CD4-positive, alpha-beta memory T cell (primary cell): ENCODE measurements around the gene BORCS6. TPM values are rescaled to one million over a fixed set of nuclear protein-coding genes. Genes with fewer than 3 reads are reported as not detected.
A peak's percentile ranks its signal among the peaks of the same experiment; 100 is the strongest.

Experiments used
- CTCF ChIA-PET: fragments of 350-600 bp; sonication (Branson Sonifier 250); formaldehyde crosslinking; loops from one replicate; lab custom pipeline; 2021; ENCODE audit warnings: inconsistent platforms; ENCODE audit not compliant: partially characterized antibody; lab: Charles Lee
- POLR2A ChIA-PET: fragments of 350-600 bp; sonication (Branson Sonifier 250); formaldehyde crosslinking; loops from one replicate; lab custom pipeline; 2021; ENCODE audit not compliant: partially characterized antibody; lab: Charles Lee
- DNase-seq, 5 donors: peaks; one replicate each; pipeline versions ENCODE4 v3.0.0 to v3.0.0-alpha.2; 2020 to 2022; ENCODE audit warnings: mixed read lengths in 1 of 5
- H3K27ac ChIP-seq: one replicate; pipeline ENCODE4 v1.7.0; 2013; ENCODE audit warnings: low read depth, low read length
- H3K27me3 ChIP-seq: 2 replicates; pipeline ENCODE4 v1.7.0; 2013; ENCODE audit warnings: mild to moderate bottlenecking, low read length, moderate library complexity; ENCODE audit not compliant: insufficient read depth
- H3K36me3 ChIP-seq: 2 replicates; pipeline ENCODE4 v1.7.0; 2013; ENCODE audit warnings: mild to moderate bottlenecking, low read length, moderate library complexity; ENCODE audit not compliant: insufficient read depth
- H3K4me1 ChIP-seq: 2 replicates; pipeline ENCODE4 v1.7.0; 2013; ENCODE audit warnings: mild to moderate bottlenecking, low read length, moderate library complexity; ENCODE audit not compliant: insufficient read depth
- H3K4me3 ChIP-seq, 2 donors: one replicate each; pipeline ENCODE4 v1.7.0; 2013; ENCODE audit warnings: low read length in 2 of 2, mild to moderate bottlenecking in 1 of 2
- H3K9me3 ChIP-seq, 2 donors: one replicate each; pipeline ENCODE4 v1.7.0; 2013; ENCODE audit warnings: low read length in 2 of 2, control low read depth in 1 of 2; ENCODE audit not compliant: control insufficient read depth in 1 of 2
- H3K27ac Mint-ChIP-seq, 7 donors: one replicate each; pipeline ENCODE4 v1.8.0; 2020 to 2021; ENCODE audit warnings: mixed read lengths in 7 of 7, mild to moderate bottlenecking in 6 of 7, inconsistent platforms in 3 of 7, moderate library complexity in 3 of 7
- H3K27me3 Mint-ChIP-seq, 2 donors: one replicate each; pipeline ENCODE4 v1.8.0; 2020 to 2021; ENCODE audit warnings: mixed read lengths in 2 of 2
- H3K36me3 Mint-ChIP-seq, 2 donors: one replicate each; pipeline ENCODE4 v1.8.0; 2020 to 2021; ENCODE audit warnings: mixed read lengths in 2 of 2, inconsistent platforms in 1 of 2, mild to moderate bottlenecking in 1 of 2
- H3K4me1 Mint-ChIP-seq, 4 donors: one replicate each; pipeline ENCODE4 v1.8.0; 2020 to 2021; ENCODE audit warnings: mixed read lengths in 4 of 4, mild to moderate bottlenecking in 1 of 4
- H3K4me3 Mint-ChIP-seq, 8 donors: one replicate each; pipeline ENCODE4 v1.8.0; 2020 to 2021; ENCODE audit warnings: mixed read lengths in 8 of 8, mild to moderate bottlenecking in 7 of 8, moderate library complexity in 6 of 8, inconsistent platforms in 3 of 8
- H3K9me3 Mint-ChIP-seq, 8 donors: one replicate each; pipeline ENCODE4 v1.8.0; 2020 to 2021; ENCODE audit warnings: mixed read lengths in 8 of 8, mild to moderate bottlenecking in 5 of 8, inconsistent platforms in 3 of 8, moderate library complexity in 1 of 8
- intact Hi-C: fragments of 100-400 bp; cut with micrococcal nuclease; formaldehyde crosslinking; loops from one replicate; pipeline ENCODE4 v1.15.1; 2023
- polyA plus RNA-seq, 2 donors: library from polyadenylated mRNA; unstranded; fragments of 300-500 nt; fragmentation: Illumina TruSeq; gene quantifications; one replicate each; pipeline ENCODE4 v1.2.3, GENCODE V29; 2021
- total RNA-seq, 2 experiments: library from RNA; stranded (reverse); gene quantifications; one replicate each; pipeline ENCODE4 v1.2.3, GENCODE V29; 2021

Gene BORCS6
- total and polyA plus RNA-seq, 4 experiments from 2014 or later: 13.3 to 21.9 (median 19.3) TPM

DNA sequence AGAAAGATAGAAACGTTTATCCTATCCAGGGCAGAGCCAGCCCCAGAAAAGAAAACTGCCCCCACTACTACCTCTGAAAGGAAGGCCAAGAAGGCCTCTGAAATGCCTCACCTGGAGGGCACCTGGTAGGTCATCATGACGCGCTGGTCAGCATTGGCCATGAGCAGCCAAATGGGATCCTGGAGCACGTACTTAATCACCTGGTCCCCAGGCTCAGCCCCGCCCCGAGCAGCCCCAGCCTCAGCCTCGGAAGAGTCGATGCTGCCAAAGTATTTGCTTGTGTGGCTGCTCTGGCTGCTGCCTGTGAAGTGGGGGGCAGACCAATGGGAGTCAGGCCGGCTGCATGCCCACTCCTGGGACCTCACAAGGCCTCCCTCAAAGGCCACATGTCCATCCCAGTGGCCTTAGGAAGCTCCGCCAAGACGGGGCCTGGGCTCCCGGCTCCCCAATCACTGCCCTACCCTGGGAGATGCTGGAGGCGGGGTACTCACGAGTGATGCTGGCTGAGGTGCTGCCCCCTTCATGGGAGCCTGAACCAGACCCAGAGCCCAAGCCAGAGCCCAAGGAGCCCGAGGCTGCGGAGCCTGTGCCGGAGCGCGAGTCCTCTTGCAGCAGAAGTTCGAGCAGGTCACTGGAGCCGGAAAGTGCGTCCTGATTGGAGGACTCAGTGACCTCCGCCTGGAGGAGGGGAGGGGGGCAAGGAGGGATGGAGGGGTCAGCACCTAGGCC lies 47.7 kb downstream of the BORCS6 start:
- peak overlapping the region in 1 of 8 donors; percentile 25 for H3K4me3 Mint-ChIP-seq
- peaks cover 34 to 54% of the 10 kb centered on the region in 2 donors for H3K36me3 Mint-ChIP-seq
- no peaks in the 10 kb centered on the region for H3K27me3 Mint-ChIP-seq

DNA sequence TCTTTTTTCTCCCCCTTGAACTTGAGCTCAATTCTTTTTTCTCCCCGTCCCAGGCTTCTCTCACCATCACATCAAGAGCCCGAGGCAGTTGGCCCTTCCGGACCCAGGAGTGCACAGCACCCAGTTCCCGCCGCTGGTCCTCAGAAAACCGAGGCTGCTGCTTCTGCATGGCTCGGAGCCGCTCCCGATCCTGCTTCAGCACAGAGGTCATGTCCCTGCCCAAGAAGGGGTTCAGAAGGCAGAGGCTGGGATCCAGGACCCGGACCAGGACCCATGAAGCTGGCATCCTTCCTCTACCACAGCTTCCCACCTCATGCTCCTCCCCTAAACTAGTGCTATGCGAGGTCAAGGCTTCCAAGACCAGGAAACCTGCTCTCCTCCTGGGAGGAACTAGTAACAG lies 48.2 kb downstream of the BORCS6 start:
- Histone ChIP-seq H3K27me3 (no peaks in the 10 kb centered on the region), H3K9me3 (no peaks in the 10 kb centered on the region), H3K27ac (no peak overlapping the region), H3K36me3 (peaks cover 60% of the 10 kb centered on the region), H3K4me1 (peaks cover 20% of the 10 kb centered on the region), H3K4me3 (no peak overlapping the region)
- Mint-ChIP-seq H3K27me3 (no peaks in the 10 kb centered on the region), H3K4me1 (peaks cover 0 to 8% (median 2%) of the 10 kb centered on the region in 4 donors), H3K27ac (peak overlapping the region in 5 of 7 donors; percentile 35 to 88 (median 75)), H3K36me3 (peaks cover 30 to 50% of the 10 kb centered on the region in 2 donors), H3K4me3 (peak overlapping the region in 2 of 8 donors; percentile 20 to 50), H3K9me3 (peaks cover 0 to 20% (median 0%) of the 10 kb centered on the region in 8 donors)
- CTCF ChIA-PET: interaction anchor here (0.9 to 6.2 kb wide), 8 partner anchors 9 to 159 kb away, joined by 3 to 93 read pairs (median 5); partner anchors contain the start of genes ALOXE3 and SLC25A35
- POLR2A ChIA-PET: interaction anchor here (1.3 to 9.5 kb wide), 9 partner anchors 14 to 154 kb away, joined by 3 to 237 read pairs (median 28); partner anchors contain the start of genes BORCS6, CTC1, HES7 and PER1
- intact Hi-C loops: no loop called here
- peak in 2 of 5 donors; percentile 22 to 25 for DNase-seq

More for the DNA sequence above, 47.7 kb downstream of the BORCS6 start:
- H3K4me1 Mint-ChIP-seq: peaks cover 0 to 8% (median 3%) of the 10 kb centered on the region in 4 donors
- H3K27ac Mint-ChIP-seq: peak overlapping the region in 6 of 7 donors; percentile 42 to 89 (median 76)
- no peaks in the 10 kb centered on the region for H3K27me3 ChIP-seq
- ChIA-PET POLR2A (interaction anchor here (2.0 to 23.4 kb wide), 6 partner anchors 14 to 105 kb away, joined by 7 to 1074 read pairs (median 64); partner anchors contain the start of genes BORCS6, CTC1, PER1 and TMEM107), CTCF (interaction anchor here (0.9 to 6.2 kb wide), 7 partner anchors 8 to 159 kb away, joined by 3 to 93 read pairs (median 5); partner anchors contain the start of gene ALOXE3)
- peaks cover 0 to 26% (median 0%) of the 10 kb centered on the region in 8 donors for H3K9me3 Mint-ChIP-seq
- intact Hi-C loops: no loop called here
- peaks cover 66% of the 10 kb centered on the region for H3K36me3 ChIP-seq
- peaks cover 20% of the 10 kb centered on the region for H3K4me1 ChIP-seq
- no peaks in the 10 kb centered on the region for H3K9me3 ChIP-seq
- DNase-seq: peak in 2 of 5 donors; percentile 14 to 26
- no peak overlapping the region for H3K27ac ChIP-seq
- no peak overlapping the region for H3K4me3 ChIP-seq

GRCh38 chr17:8141045-8141444 lies 48.9 kb downstream of the BORCS6 start:
- no peak overlapping the region for H3K4me3 ChIP-seq
- peaks cover 0 to 20% (median 0%) of the 10 kb centered on the region in 8 donors for H3K9me3 Mint-ChIP-seq
- peak overlapping the region in 2 of 8 donors; percentile 17 to 21 for H3K4me3 Mint-ChIP-seq
- peaks cover 0 to 8% (median 3%) of the 10 kb centered on the region in 4 donors for H3K4me1 Mint-ChIP-seq
- peaks cover 20% of the 10 kb centered on the region for H3K4me1 ChIP-seq
- no peak overlapping the region for H3K27ac ChIP-seq
- no peaks in the 10 kb centered on the region for H3K27me3 ChIP-seq
- ChIA-PET CTCF (interaction anchor here (0.9 to 6.2 kb wide), 9 partner anchors 10 to 160 kb away, joined by 3 to 93 read pairs (median 5); partner anchors contain the start of genes ALOXE3 and SLC25A35), POLR2A (interaction anchor here (1.0 to 9.5 kb wide), 12 partner anchors 14 to 154 kb away, joined by 3 to 237 read pairs (median 15); partner anchors contain the start of genes BORCS6, CTC1, HES7 and PER1)
- H3K9me3 ChIP-seq: no peaks in the 10 kb centered on the region
- H3K36me3 Mint-ChIP-seq: peaks cover 23 to 43% of the 10 kb centered on the region in 2 donors
- peaks cover 53% of the 10 kb centered on the region for H3K36me3 ChIP-seq
- intact Hi-C loops: no loop called here
- peak in 2 of 5 donors; percentile 18 to 35 for DNase-seq
- H3K27ac Mint-ChIP-seq: peak overlapping the region in 5 of 7 donors; percentile 1 to 88 (median 25)
- no peaks in the 10 kb centered on the region for H3K27me3 Mint-ChIP-seq

- H3K27me3 ChIP-seq: no peaks in the 10 kb centered on the region
- no peaks in the 10 kb centered on the region for H3K9me3 ChIP-seq
- POLR2A ChIA-PET: interaction anchor here (1.0 to 9.5 kb wide), 17 partner anchors 14 to 161 kb away, joined by 3 to 237 read pairs (median 10); partner anchors contain the start of genes ALOXE3, BORCS6, CTC1 and HES7
- peak overlapping the region in 3 of 8 donors; percentile 6 to 23 (median 6) for H3K4me3 Mint-ChIP-seq
- H3K4me3 ChIP-seq: no peak overlapping the region
- CTCF ChIA-PET: interaction anchor here (1.0 to 6.2 kb wide), 14 partner anchors 8 to 161 kb away, joined by 3 to 93 read pairs (median 8); partner anchors contain the start of genes ALOXE3 and SLC25A35
- no peaks in the 10 kb centered on the region for H3K27me3 Mint-ChIP-seq
- peaks cover 46% of the 10 kb centered on the region for H3K36me3 ChIP-seq
- H3K9me3 Mint-ChIP-seq: peaks cover 0 to 18% (median 0%) of the 10 kb centered on the region in 8 donors
- peaks cover 0 to 8% (median 3%) of the 10 kb centered on the region in 4 donors for H3K4me1 Mint-ChIP-seq
- H3K4me1 ChIP-seq: peaks cover 20% of the 10 kb centered on the region
- intact Hi-C loops: no loop called here
- peak overlapping the region; percentile 78 for H3K27ac ChIP-seq
- peak in 3 of 5 donors; percentile 14 to 49 (median 15) for DNase-seq
- H3K27ac Mint-ChIP-seq: peak overlapping the region in 5 of 7 donors; percentile 17 to 76 (median 52)
- H3K36me3 Mint-ChIP-seq: peaks cover 20 to 36% of the 10 kb centered on the region in 2 donors
Observed at GRCh38 chr17:8140065-8141029, 49.6 kb downstream of the BORCS6 start.

DNA sequence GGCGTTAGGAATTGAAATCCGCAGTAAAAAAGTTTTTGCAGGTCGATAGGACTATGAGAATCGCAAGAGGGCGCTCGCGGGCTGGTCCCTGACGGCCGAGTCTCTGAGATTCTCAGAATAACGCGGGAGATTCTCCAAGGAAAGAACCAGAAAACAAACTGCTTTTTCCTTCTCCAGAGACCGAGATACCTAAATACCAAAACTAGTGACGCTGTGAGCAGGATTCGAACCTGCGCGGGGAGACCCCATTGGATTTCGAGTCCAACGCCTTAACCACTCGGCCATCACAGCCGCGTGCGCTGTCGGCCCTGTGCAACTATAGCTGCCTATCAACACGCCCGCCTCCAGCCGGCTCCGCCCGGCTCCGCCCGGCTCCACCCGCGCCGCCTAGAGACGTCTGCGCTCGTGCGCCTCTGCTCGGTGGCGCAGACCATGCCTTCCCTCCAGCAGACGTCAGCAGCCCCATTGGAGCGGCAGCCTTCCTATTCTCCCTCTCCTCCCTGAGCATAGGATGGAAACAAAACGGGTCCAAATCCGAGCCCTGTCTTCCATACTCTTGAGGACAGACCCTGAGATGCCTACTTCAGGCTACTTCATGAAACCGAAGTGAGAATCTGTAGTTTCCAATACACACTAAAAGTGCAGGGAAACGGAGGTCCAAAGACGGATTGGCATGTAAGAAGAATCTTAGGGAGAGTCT lies 51.2 kb downstream of the BORCS6 start:
- ChIA-PET POLR2A (interaction anchor here (0.8 to 9.5 kb wide), 18 partner anchors 12 to 735 kb away, joined by 3 to 237 read pairs (median 14); partner anchors contain the start of genes ALOXE3, AURKB, BORCS6 and CTC1), CTCF (interaction anchor here (0.9 to 6.2 kb wide), 26 partner anchors 10 to 166 kb away, joined by 3 to 93 read pairs (median 9); partner anchors contain the start of genes ALOXE3, AURKB, BORCS6 and CTC1)
- DNase-seq: peak; percentile 95 to 98 (median 96)
- peak overlapping the region; percentile 78 for H3K27ac ChIP-seq
- no peak overlapping the region for H3K4me3 Mint-ChIP-seq
- peak overlapping the region; percentile 60 to 74 for H3K4me3 ChIP-seq
- H3K4me1 Mint-ChIP-seq: peaks cover 0 to 8% (median 3%) of the 10 kb centered on the region in 4 donors
- no peak overlapping the region for H3K27ac Mint-ChIP-seq
- intact Hi-C loops: loop anchor here (1.0 to 5.0 kb wide), 10 partner anchors 12 to 238 kb away; partner anchors contain the start of gene KRABD2
- peaks cover 16 to 25% of the 10 kb centered on the region in 2 donors for H3K36me3 Mint-ChIP-seq
- no peaks in the 10 kb centered on the region for H3K27me3 Mint-ChIP-seq
- no peaks in the 10 kb centered on the region for H3K27me3 ChIP-seq
- no peaks in the 10 kb centered on the region for H3K9me3 ChIP-seq
- peaks cover 20% of the 10 kb centered on the region for H3K4me1 ChIP-seq
- H3K36me3 ChIP-seq: peaks cover 36% of the 10 kb centered on the region
- peaks cover 0 to 8% (median 0%) of the 10 kb centered on the region in 8 donors for H3K9me3 Mint-ChIP-seq
